SU-DHL-6 (cell line): ENCODE data around the gene SEC63.

Source experiments
- H2AFZ ChIP-seq: fragments of 200-600 bp; sonication (generic); 2 replicates; pipeline ENCODE4 v1.6.1; 2014; ENCODE audit warnings: low read depth, mild to moderate bottlenecking, moderate library complexity, mixed read lengths, antibody characterized with exemption, low read length; ENCODE audit not compliant: severe bottlenecking
- H3F3A ChIP-seq: fragments of 200-600 bp; shearing (Covaris generic); 2 replicates; pipeline ENCODE4 v1.6.0; 2016; ENCODE audit warnings: antibody characterized with exemption, mild to moderate bottlenecking; ENCODE audit not compliant: insufficient read depth
- H3K27ac ChIP-seq: fragments of 200-600 bp; sonication (generic); 2 replicates; pipeline ENCODE4 v1.5.1; 2016; ENCODE audit warnings: low read depth, mild to moderate bottlenecking, low read length, moderate library complexity, mixed read lengths
- H3K27me3 ChIP-seq: fragments of 200-600 bp; sonication (generic), shearing (Covaris generic); 2 replicates; pipeline ENCODE4 v1.6.0; 2014; ENCODE audit warnings: mild to moderate bottlenecking, low read length
- H3K36me3 ChIP-seq: fragments of 200-600 bp; sonication (generic); 2 replicates; pipeline ENCODE4 v1.6.1; 2014; ENCODE audit warnings: mild to moderate bottlenecking, low read length, mixed read lengths
- H3K4me2 ChIP-seq: fragments of 300-600, 200-600 bp; shearing (Covaris generic), sonication (generic); 2 replicates; pipeline ENCODE4 v1.6.0; 2014; ENCODE audit warnings: low read length, low read depth, mild to moderate bottlenecking; ENCODE audit not compliant: poor library complexity, severe bottlenecking
- H3K4me3 ChIP-seq: fragments of 200-600 bp; sonication (generic); 2 replicates; pipeline ENCODE4 v1.5.1; 2014; ENCODE audit warnings: antibody characterized with exemption, low read length, mild to moderate bottlenecking, mixed read lengths; ENCODE audit not compliant: insufficient read depth, poor library complexity, severe bottlenecking
- H3K79me2 ChIP-seq: fragments of 200-600 bp; sonication (generic); 2 replicates; pipeline ENCODE4 v1.6.1; 2014; ENCODE audit warnings: mild to moderate bottlenecking, low read length, moderate library complexity; ENCODE audit not compliant: insufficient read depth
- H3K9ac ChIP-seq: fragments of 200-600 bp; sonication (generic); 2 replicates; pipeline ENCODE4 v1.7.0; 2014; ENCODE audit warnings: mild to moderate bottlenecking, low read length
- H3K9me2 ChIP-seq: fragments of 200-600 bp; sonication (generic); replicated peaks from 2 replicates; pipeline ENCODE4 v1.6.1; 2014; ENCODE audit warnings: low read length; ENCODE audit not compliant: insufficient read depth
- H3K9me3 ChIP-seq: fragments of 200-600 bp; sonication (generic); 2 replicates; pipeline ENCODE4 v1.6.1; 2014; ENCODE audit warnings: low read length, mixed read lengths; ENCODE audit not compliant: insufficient read depth
- H4K20me1 ChIP-seq: fragments of 200-600 bp; sonication (generic); 2 replicates; pipeline ENCODE4 v1.6.1; 2014; ENCODE audit warnings: low read depth, mild to moderate bottlenecking, antibody characterized with exemption, low read length, moderate library complexity, mixed read lengths
- CTCF ChIP-seq: fragments of 200-600 bp; sonication (generic); IDR thresholded peaks from one replicate; pipeline ENCODE4 v1.5.1; 2017; ENCODE audit warnings: antibody characterized with exemption, mild to moderate bottlenecking, low read length, moderate library complexity; ENCODE audit not compliant: insufficient read depth, poor library complexity, severe bottlenecking
- EZH2phosphoT487 ChIP-seq: fragments of 200-600 bp; sonication (generic), shearing (Covaris generic); conservative IDR thresholded peaks from 2 replicates; pipeline ENCODE4 v1.6.1; 2018; ENCODE audit warnings: mild to moderate bottlenecking, antibody characterized with exemption, low read length, moderate library complexity, mixed read lengths

The SEC63 gene

GRCh38 chr6:107820338-107821261 lies 137.4 kb downstream of the SEC63 start:
- Histone ChIP-seq H3K4me2 (no peak overlapping the region), H4K20me1 (no peaks in the 10 kb centered on the region), H3K4me3 (no peak overlapping the region), H3K9me3 (no peaks in the 10 kb centered on the region), H3K79me2 (no peaks in the 10 kb centered on the region), H3K27me3 (no peaks in the 10 kb centered on the region), H3K36me3 (no peaks in the 10 kb centered on the region), H3F3A (no peaks in the 10 kb centered on the region), H3K27ac (no peak overlapping the region), H3K9me2 (no peaks in the 10 kb centered on the region), H3K9ac (no peak overlapping the region), H2AFZ (no peak overlapping the region)
- TF ChIP-seq EZH2phosphoT487 (no peak), CTCF (no peak)

DNA sequence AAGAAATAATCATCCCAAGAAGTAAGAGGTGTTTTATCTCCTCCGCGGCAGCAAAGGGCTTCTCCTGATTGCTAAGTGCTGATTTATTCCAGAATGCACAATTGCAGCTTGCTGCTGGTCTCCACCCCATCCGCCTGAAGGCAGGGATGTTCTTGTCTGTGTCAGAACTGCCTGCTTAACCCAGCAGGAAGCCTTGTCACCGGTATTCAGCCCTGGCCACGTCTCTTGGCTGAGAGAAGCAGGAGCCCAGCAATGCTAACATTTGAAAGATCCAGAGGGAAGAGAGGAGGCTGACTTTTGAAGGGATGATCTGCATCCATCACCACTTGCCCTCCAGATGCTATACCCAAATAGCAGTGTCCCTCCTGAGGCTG lies 138.1 kb downstream of the SEC63 start:
- Histone ChIP-seq H3K27me3 (no peaks in the 10 kb centered on the region), H3K9me2 (no peaks in the 10 kb centered on the region), H3F3A (no peaks in the 10 kb centered on the region), H3K27ac (no peak overlapping the region), H4K20me1 (no peaks in the 10 kb centered on the region), H3K9me3 (no peaks in the 10 kb centered on the region), H3K9ac (no peak overlapping the region), H3K4me2 (no peak overlapping the region), H2AFZ (no peak overlapping the region), H3K4me3 (no peak overlapping the region), H3K36me3 (no peaks in the 10 kb centered on the region), H3K79me2 (no peaks in the 10 kb centered on the region)
- TF ChIP-seq EZH2phosphoT487 (no peak), CTCF (no peak)

DNA sequence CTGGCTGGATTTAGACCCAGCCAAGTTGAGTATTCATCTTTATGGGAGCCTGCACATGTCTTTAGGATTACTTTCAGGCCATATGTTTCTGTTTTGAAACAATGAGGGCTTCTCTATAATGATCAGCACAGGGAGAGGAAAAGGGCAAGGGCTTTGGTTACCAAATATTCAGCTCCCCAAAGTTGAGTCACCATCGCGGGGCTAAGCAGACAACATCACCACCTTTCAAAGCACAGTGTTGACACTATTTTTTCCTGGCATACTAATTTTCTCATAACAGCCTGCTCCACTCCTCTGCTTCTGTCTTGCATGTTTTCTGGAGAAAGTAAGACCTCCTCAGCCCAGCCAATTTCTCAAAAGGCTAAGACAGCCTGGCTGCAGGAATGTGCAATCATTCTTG lies 138.8 kb downstream of the SEC63 start:
- TF ChIP-seq EZH2phosphoT487 = no peak
- TF ChIP-seq CTCF = no peak
- no peak overlapping the region for H3K27ac ChIP-seq
- no peak overlapping the region for H3K4me3 ChIP-seq
- H4K20me1 ChIP-seq = no peaks in the 10 kb centered on the region
- no peaks in the 10 kb centered on the region for H3K27me3 ChIP-seq
- H3K9ac ChIP-seq = no peak overlapping the region
- H3K9me3 ChIP-seq = no peaks in the 10 kb centered on the region
- no peaks in the 10 kb centered on the region for H3K36me3 ChIP-seq
- H3K9me2 ChIP-seq = no peaks in the 10 kb centered on the region
- no peaks in the 10 kb centered on the region for H3K79me2 ChIP-seq
- no peak overlapping the region for H2AFZ ChIP-seq
- H3F3A ChIP-seq = no peaks in the 10 kb centered on the region
- H3K4me2 ChIP-seq = no peak overlapping the region
